Liver (tissue), 9 donors: ENCODE results near the gene ITGB1BP1. TPM values are rescaled to one million over a fixed set of nuclear protein-coding genes. Genes with fewer than 3 reads are reported as not detected.

Experiments used
- DNase-seq: peaks from one replicate; pipeline ENCODE4 v3.0.0-alpha.2; 2017; ENCODE audit warnings: low spot score
- H3K27ac ChIP-seq, 2 donors: one replicate each; pipeline ENCODE4 v1.7.0; 2013; ENCODE audit warnings: inconsistent platforms in 2 of 2, low read length in 2 of 2, control low read depth in 1 of 2, low read depth in 1 of 2, mild to moderate bottlenecking in 1 of 2
- H3K27me3 ChIP-seq, 4 donors: one replicate each; pipeline versions ENCODE4 v1.6.1 to v1.7.0; 2013; ENCODE audit warnings: low read length in 3 of 4, inconsistent platforms in 1 of 4, mild to moderate bottlenecking in 1 of 4, moderate library complexity in 1 of 4; ENCODE audit not compliant: control insufficient read depth in 4 of 4, insufficient read depth in 4 of 4
- H3K36me3 ChIP-seq, 4 donors: one replicate each; pipeline versions ENCODE4 v1.6.1 to v1.7.0; 2013; ENCODE audit warnings: low read length in 3 of 4, mild to moderate bottlenecking in 3 of 4, low read depth in 1 of 4, moderate library complexity in 1 of 4; ENCODE audit not compliant: control insufficient read depth in 4 of 4, insufficient read depth in 3 of 4
- H3K4me1 ChIP-seq, 4 donors: one replicate each; pipeline versions ENCODE4 v1.6.1 to v1.7.0; 2013; ENCODE audit warnings: low read length in 3 of 4, mild to moderate bottlenecking in 3 of 4, moderate library complexity in 1 of 4; ENCODE audit not compliant: control insufficient read depth in 4 of 4, insufficient read depth in 4 of 4
- H3K4me3 ChIP-seq, 3 donors: one replicate each; pipeline versions ENCODE4 v1.6.1 to v1.7.0; 2013; ENCODE audit warnings: low read length in 3 of 3, control low read depth in 1 of 3, low read depth in 1 of 3, mild to moderate bottlenecking in 1 of 3
- H3K9ac ChIP-seq, 2 donors: one replicate each; pipeline ENCODE4 v1.7.0; 2013; ENCODE audit warnings: low read length in 2 of 2, mild to moderate bottlenecking in 2 of 2, moderate library complexity in 2 of 2, control low read depth in 1 of 2, low read depth in 1 of 2
- H3K9me3 ChIP-seq, 4 donors: one replicate each; pipeline versions ENCODE4 v1.6.1 to v1.7.0; 2013; ENCODE audit warnings: low read length in 3 of 4; ENCODE audit not compliant: control insufficient read depth in 4 of 4
- EGR1 ChIP-seq, 2 donors: IDR thresholded peaks; 2 replicates each; pipeline ENCODE4 v1.6.1; 2016 to 2018; ENCODE audit warnings: antibody characterized with exemption in 2 of 2, low read depth in 2 of 2
- FOXA1 ChIP-seq: IDR thresholded peaks from 2 replicates; pipeline ENCODE4 v1.6.1; 2016; ENCODE audit warnings: antibody characterized with exemption
- FOXA2 ChIP-seq: IDR thresholded peaks from 2 replicates; pipeline ENCODE4 v1.6.1; 2016; ENCODE audit warnings: antibody characterized with exemption
- GABPA ChIP-seq, 2 donors: IDR thresholded peaks in 1 of 2; conservative IDR thresholded peaks in 1 of 2; 2 replicates each; pipeline ENCODE4 v1.6.1; 2016; ENCODE audit warnings: antibody characterized with exemption in 2 of 2, mild to moderate bottlenecking in 1 of 2, moderate library complexity in 1 of 2
- HNF4G ChIP-seq: IDR thresholded peaks from 2 replicates; pipeline ENCODE4 v1.6.1; 2016; ENCODE audit warnings: antibody characterized with exemption
- JUND ChIP-seq, 2 donors: IDR thresholded peaks; 2 replicates each; pipeline ENCODE4 v1.6.1; 2016; ENCODE audit warnings: antibody characterized with exemption in 2 of 2
- NR2F2 ChIP-seq: IDR thresholded peaks from 2 replicates; pipeline ENCODE4 v1.6.1; 2016; ENCODE audit warnings: antibody characterized with exemption
- RAD21 ChIP-seq, 2 donors: IDR thresholded peaks; 2 replicates each; pipeline ENCODE4 v1.6.1; 2016; ENCODE audit warnings: antibody characterized with exemption in 2 of 2, mild to moderate bottlenecking in 2 of 2
- RXRA ChIP-seq, 2 donors: IDR thresholded peaks; 2 replicates each; pipeline ENCODE4 v1.6.1; 2017 to 2018; ENCODE audit warnings: antibody characterized with exemption in 2 of 2, mild to moderate bottlenecking in 1 of 2
- SP1 ChIP-seq: IDR thresholded peaks from 2 replicates; pipeline ENCODE4 v1.6.1; 2018; ENCODE audit warnings: antibody characterized with exemption, mild to moderate bottlenecking
- TAF1 ChIP-seq: conservative IDR thresholded peaks from 2 replicates; pipeline ENCODE4 v1.6.1; 2016; ENCODE audit warnings: antibody characterized with exemption, mild to moderate bottlenecking
- YY1 ChIP-seq: IDR thresholded peaks from 2 replicates; pipeline ENCODE4 v1.6.1; 2016; ENCODE audit warnings: antibody characterized with exemption, mild to moderate bottlenecking
- WGBS: extraction: QIAGEN DNeasy Blood & Tissue Kit; methylation state at CpG from one replicate; pipeline ENCODE4 v1.1.7; 2013; 5-methylcytosine and 5-hydroxymethylcytosine counted together
- polyA plus RNA-seq, 2 donors: library from polyadenylated mRNA; stranded (reverse) in 1 of 2; unstranded in 1 of 2; fragments of 200-250 nt in 1 of 2; fragments of >200 nt in 1 of 2; fragmentation: Nextera tagmentation in 1 of 2; extraction: Ambion mirVana in 1 of 2; gene quantifications; one replicate each; pipeline versions ENCODE4 v1.2.1 to v1.2.3, GENCODE V29; 2013 to 2015
- total RNA-seq, 2 donors: library from RNA; depleted of rRNA; stranded (reverse); fragments of >200 nt; gene quantifications; one replicate each; pipeline ENCODE4 v1.2.3, GENCODE V29; 2014
- TF ChIP-seq, protein P1 (sequence below): IDR thresholded peaks from 2 replicates; pipeline ENCODE4 v1.6.1; 2016; ENCODE audit warnings: antibody characterized with exemption
- TF ChIP-seq, protein P2 (sequence below): IDR thresholded peaks from 2 replicates; pipeline ENCODE4 v1.6.1; 2016; ENCODE audit warnings: antibody characterized with exemption, mild to moderate bottlenecking
- TF ChIP-seq, protein P3 (sequence below): fragments of 150-350 bp; IDR thresholded peaks from 2 replicates; pipeline ENCODE4 v1.5.1; 2017; ENCODE audit warnings: improper control_type of control experiment, low read depth, low read length; ENCODE audit not compliant: missing input control
- TF ChIP-seq, protein P4 (sequence below): IDR thresholded peaks from 2 replicates; pipeline ENCODE4 v1.6.1; 2016; ENCODE audit warnings: antibody characterized with exemption
- donor health status: healthy.
- donor health status: healthy.
- donor health status: healthy.
- donor health status: healthy.
- donor health status: healthy.

Gene ITGB1BP1
- total and polyA plus RNA-seq, 4 donors = 6.6 to 30.9 (median 13.7) TPM

DNA sequence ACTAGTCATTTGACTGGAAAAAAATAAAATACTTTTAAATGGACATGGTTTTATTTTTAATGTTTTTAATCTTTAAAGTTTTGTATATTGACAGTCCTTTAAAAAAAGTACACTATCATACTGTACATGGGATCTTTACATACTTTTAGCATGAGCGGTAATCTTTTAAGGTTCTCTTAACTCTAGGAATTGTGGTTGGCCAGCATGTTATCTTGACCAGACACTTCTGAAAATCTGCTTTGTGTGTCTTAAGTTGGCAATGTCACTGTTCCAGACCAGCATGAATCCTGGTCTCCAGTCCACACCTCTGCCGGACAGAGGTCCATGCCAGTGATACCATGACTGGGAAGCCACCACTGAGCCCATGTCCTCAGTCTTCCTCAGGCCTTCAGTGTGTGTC is 17.7 kb downstream of the ITGB1BP1 start (continued):
- TF ChIP-seq, protein P1, sequence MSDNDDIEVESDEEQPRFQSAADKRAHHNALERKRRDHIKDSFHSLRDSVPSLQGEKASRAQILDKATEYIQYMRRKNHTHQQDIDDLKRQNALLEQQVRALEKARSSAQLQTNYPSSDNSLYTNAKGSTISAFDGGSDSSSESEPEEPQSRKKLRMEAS = no peak
- TF ChIP-seq GABPA (IDR thresholded peaks at IDR 0.05 in 1 of 2, conservative IDR thresholded peaks at IDR 0.05 in 1 of 2) (no peak), EGR1 (IDR thresholded peaks at IDR 0.05; ENCODE audit: low read depth in 2 of 2) (no peak), TAF1 (no peak), RAD21 (IDR thresholded peaks at IDR 0.05) (no peak), JUND (IDR thresholded peaks at IDR 0.05) (no peak), SP1 (no peak)

DNA sequence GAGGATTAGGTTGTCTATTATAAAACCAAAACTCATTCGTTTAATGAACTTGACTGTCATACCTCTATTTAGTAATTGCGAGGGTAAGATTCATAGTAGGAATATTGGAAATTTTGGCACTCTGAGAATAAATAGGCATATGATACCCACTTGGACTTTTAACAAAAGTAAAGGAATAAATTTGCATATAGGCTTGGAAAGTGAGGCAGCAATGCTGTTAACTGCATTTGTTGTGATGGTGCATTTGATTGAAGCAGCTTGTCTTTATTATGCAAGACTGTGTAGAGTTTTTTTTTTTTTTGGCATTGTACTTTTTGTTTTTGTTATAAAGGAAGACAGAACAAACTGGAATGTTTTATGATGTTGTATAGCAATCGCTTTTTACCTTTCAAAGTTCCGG is 18.9 kb downstream of the ITGB1BP1 start:
- 92% methylated on average over 4 of the region's 4 CpGs for WGBS
- Histone ChIP-seq H3K4me3 (no peak overlapping the region), H3K9me3 (no peaks in the 10 kb centered on the region), H3K9ac (no peak overlapping the region), H3K4me1 (no peaks in the 10 kb centered on the region), H3K36me3 (peaks cover 0 to 10% (median 1%) of the 10 kb centered on the region in 4 donors), H3K27ac (no peak overlapping the region), H3K27me3 (no peaks in the 10 kb centered on the region)
- TF ChIP-seq FOXA1 = no peak
- no peak for TF ChIP-seq JUND (IDR thresholded peaks at IDR 0.05)
- no peak for TF ChIP-seq GABPA (IDR thresholded peaks at IDR 0.05 in 1 of 2, conservative IDR thresholded peaks at IDR 0.05 in 1 of 2)
- no peak for TF ChIP-seq YY1
- TF ChIP-seq SP1 = no peak
- no peak for TF ChIP-seq RXRA (IDR thresholded peaks at IDR 0.05)
- TF ChIP-seq, protein P1 = no peak
- no peak for TF ChIP-seq EGR1 (IDR thresholded peaks at IDR 0.05; ENCODE audit: low read depth in 2 of 2)
- TF ChIP-seq TAF1 = no peak
- TF ChIP-seq, protein P2, sequence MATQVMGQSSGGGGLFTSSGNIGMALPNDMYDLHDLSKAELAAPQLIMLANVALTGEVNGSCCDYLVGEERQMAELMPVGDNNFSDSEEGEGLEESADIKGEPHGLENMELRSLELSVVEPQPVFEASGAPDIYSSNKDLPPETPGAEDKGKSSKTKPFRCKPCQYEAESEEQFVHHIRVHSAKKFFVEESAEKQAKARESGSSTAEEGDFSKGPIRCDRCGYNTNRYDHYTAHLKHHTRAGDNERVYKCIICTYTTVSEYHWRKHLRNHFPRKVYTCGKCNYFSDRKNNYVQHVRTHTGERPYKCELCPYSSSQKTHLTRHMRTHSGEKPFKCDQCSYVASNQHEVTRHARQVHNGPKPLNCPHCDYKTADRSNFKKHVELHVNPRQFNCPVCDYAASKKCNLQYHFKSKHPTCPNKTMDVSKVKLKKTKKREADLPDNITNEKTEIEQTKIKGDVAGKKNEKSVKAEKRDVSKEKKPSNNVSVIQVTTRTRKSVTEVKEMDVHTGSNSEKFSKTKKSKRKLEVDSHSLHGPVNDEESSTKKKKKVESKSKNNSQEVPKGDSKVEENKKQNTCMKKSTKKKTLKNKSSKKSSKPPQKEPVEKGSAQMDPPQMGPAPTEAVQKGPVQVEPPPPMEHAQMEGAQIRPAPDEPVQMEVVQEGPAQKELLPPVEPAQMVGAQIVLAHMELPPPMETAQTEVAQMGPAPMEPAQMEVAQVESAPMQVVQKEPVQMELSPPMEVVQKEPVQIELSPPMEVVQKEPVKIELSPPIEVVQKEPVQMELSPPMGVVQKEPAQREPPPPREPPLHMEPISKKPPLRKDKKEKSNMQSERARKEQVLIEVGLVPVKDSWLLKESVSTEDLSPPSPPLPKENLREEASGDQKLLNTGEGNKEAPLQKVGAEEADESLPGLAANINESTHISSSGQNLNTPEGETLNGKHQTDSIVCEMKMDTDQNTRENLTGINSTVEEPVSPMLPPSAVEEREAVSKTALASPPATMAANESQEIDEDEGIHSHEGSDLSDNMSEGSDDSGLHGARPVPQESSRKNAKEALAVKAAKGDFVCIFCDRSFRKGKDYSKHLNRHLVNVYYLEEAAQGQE = no peak
- no peak for TF ChIP-seq NR2F2
- TF ChIP-seq FOXA2 = no peak
- TF ChIP-seq RAD21 (IDR thresholded peaks at IDR 0.05) = no peak
- TF ChIP-seq, protein P3, sequence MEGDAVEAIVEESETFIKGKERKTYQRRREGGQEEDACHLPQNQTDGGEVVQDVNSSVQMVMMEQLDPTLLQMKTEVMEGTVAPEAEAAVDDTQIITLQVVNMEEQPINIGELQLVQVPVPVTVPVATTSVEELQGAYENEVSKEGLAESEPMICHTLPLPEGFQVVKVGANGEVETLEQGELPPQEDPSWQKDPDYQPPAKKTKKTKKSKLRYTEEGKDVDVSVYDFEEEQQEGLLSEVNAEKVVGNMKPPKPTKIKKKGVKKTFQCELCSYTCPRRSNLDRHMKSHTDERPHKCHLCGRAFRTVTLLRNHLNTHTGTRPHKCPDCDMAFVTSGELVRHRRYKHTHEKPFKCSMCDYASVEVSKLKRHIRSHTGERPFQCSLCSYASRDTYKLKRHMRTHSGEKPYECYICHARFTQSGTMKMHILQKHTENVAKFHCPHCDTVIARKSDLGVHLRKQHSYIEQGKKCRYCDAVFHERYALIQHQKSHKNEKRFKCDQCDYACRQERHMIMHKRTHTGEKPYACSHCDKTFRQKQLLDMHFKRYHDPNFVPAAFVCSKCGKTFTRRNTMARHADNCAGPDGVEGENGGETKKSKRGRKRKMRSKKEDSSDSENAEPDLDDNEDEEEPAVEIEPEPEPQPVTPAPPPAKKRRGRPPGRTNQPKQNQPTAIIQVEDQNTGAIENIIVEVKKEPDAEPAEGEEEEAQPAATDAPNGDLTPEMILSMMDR = no peak
- TF ChIP-seq, protein P4, sequence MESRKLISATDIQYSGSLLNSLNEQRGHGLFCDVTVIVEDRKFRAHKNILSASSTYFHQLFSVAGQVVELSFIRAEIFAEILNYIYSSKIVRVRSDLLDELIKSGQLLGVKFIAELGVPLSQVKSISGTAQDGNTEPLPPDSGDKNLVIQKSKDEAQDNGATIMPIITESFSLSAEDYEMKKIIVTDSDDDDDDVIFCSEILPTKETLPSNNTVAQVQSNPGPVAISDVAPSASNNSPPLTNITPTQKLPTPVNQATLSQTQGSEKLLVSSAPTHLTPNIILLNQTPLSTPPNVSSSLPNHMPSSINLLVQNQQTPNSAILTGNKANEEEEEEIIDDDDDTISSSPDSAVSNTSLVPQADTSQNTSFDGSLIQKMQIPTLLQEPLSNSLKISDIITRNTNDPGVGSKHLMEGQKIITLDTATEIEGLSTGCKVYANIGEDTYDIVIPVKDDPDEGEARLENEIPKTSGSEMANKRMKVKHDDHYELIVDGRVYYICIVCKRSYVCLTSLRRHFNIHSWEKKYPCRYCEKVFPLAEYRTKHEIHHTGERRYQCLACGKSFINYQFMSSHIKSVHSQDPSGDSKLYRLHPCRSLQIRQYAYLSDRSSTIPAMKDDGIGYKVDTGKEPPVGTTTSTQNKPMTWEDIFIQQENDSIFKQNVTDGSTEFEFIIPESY = no peak
- no peak for TF ChIP-seq HNF4G
- DNase-seq = no peak
